ENCODE results near the gene WWOX. TPM values are rescaled to one million over a fixed set of nuclear protein-coding genes. Genes with fewer than 3 reads are reported as not detected.
A peak's percentile ranks its signal among the peaks of the same experiment; 100 is the strongest.

The WWOX gene
- polyA plus RNA-seq, 1 donor from 2014 or later: 25.6 TPM

GRCh38 chr16:79167893-79168292, 1068.4 kb downstream of the WWOX start:
- Histone ChIP-seq H3K9me3 (ENCODE audit: low read length) (peaks cover 3% of the 10 kb centered on the region), H3F3A (ENCODE audit: insufficient read depth, low read length, poor library complexity, severe bottlenecking) (no peaks in the 10 kb centered on the region), H3K79me2 (replicated peaks; ENCODE audit: insufficient read depth, low read length) (no peaks in the 10 kb centered on the region), H3K4me3 (ENCODE audit: low read length) (no peak overlapping the region), H3K36me3 (ENCODE audit: insufficient read depth, low read length) (no peaks in the 10 kb centered on the region), H3K9ac (ENCODE audit: low read length) (no peak overlapping the region), H4K20me1 (ENCODE audit: insufficient read depth) (no peaks in the 10 kb centered on the region), H3K27me3 (ENCODE audit: insufficient read depth, low read depth, low read length) (no peaks in the 10 kb centered on the region), H3K9me2 (ENCODE audit: insufficient read depth, low read length) (no peaks in the 10 kb centered on the region), H3K27ac (ENCODE audit: low read length) (no peak overlapping the region), H3K4me2 (ENCODE audit: low read length) (no peak overlapping the region), H2AFZ (ENCODE audit: low read depth, low read length) (no peak overlapping the region)
- TF ChIP-seq, protein P1, sequence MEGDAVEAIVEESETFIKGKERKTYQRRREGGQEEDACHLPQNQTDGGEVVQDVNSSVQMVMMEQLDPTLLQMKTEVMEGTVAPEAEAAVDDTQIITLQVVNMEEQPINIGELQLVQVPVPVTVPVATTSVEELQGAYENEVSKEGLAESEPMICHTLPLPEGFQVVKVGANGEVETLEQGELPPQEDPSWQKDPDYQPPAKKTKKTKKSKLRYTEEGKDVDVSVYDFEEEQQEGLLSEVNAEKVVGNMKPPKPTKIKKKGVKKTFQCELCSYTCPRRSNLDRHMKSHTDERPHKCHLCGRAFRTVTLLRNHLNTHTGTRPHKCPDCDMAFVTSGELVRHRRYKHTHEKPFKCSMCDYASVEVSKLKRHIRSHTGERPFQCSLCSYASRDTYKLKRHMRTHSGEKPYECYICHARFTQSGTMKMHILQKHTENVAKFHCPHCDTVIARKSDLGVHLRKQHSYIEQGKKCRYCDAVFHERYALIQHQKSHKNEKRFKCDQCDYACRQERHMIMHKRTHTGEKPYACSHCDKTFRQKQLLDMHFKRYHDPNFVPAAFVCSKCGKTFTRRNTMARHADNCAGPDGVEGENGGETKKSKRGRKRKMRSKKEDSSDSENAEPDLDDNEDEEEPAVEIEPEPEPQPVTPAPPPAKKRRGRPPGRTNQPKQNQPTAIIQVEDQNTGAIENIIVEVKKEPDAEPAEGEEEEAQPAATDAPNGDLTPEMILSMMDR (IDR thresholded peaks at IDR 0.05; ENCODE audit: poor library complexity, severe bottlenecking): no peak
- TF ChIP-seq EZH2 (IDR thresholded peaks at IDR 0.05; ENCODE audit: borderline replicate concordance, insufficient read depth, low read length, poor library complexity, severe bottlenecking) (no peak), POLR2AphosphoS5 (IDR thresholded peaks at IDR 0.05) (no peak), RAD21 (conservative IDR thresholded peaks at IDR 0.05) (no peak), EP300 (conservative IDR thresholded peaks at IDR 0.05; ENCODE audit: poor library complexity, severe bottlenecking) (no peak), TAF1 (IDR thresholded peaks at IDR 0.05; ENCODE audit: low read depth) (no peak), MXI1 (conservative IDR thresholded peaks at IDR 0.05; ENCODE audit: poor library complexity, severe bottlenecking) (no peak), SMC3 (conservative IDR thresholded peaks at IDR 0.05; ENCODE audit: poor library complexity) (no peak)
- TF ChIP-seq, protein P2, sequence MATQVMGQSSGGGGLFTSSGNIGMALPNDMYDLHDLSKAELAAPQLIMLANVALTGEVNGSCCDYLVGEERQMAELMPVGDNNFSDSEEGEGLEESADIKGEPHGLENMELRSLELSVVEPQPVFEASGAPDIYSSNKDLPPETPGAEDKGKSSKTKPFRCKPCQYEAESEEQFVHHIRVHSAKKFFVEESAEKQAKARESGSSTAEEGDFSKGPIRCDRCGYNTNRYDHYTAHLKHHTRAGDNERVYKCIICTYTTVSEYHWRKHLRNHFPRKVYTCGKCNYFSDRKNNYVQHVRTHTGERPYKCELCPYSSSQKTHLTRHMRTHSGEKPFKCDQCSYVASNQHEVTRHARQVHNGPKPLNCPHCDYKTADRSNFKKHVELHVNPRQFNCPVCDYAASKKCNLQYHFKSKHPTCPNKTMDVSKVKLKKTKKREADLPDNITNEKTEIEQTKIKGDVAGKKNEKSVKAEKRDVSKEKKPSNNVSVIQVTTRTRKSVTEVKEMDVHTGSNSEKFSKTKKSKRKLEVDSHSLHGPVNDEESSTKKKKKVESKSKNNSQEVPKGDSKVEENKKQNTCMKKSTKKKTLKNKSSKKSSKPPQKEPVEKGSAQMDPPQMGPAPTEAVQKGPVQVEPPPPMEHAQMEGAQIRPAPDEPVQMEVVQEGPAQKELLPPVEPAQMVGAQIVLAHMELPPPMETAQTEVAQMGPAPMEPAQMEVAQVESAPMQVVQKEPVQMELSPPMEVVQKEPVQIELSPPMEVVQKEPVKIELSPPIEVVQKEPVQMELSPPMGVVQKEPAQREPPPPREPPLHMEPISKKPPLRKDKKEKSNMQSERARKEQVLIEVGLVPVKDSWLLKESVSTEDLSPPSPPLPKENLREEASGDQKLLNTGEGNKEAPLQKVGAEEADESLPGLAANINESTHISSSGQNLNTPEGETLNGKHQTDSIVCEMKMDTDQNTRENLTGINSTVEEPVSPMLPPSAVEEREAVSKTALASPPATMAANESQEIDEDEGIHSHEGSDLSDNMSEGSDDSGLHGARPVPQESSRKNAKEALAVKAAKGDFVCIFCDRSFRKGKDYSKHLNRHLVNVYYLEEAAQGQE (IDR thresholded peaks at IDR 0.05; ENCODE audit: borderline replicate concordance): no peak

DNA sequence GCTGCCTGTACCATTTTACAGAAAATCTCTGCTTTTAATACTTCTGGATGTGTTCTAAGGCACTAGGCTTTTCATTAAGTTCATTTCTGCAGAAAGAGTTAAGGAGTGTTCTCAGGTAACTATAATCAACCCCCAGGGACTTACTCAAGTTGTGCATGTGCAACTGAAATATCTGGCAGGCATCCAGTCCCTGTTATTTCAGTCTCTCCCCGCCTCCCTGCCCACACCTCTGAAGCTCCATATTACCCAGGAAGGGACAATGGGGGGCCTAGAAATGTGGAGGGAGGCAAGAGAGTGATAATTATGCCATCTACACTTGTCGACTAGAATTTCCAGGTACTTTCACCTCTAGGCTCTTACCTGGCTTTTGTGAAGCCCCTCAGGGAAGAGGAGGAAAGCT, 1068.9 kb downstream of the WWOX start:
- Histone ChIP-seq H2AFZ (ENCODE audit: low read depth, low read length) (no peak overlapping the region), H3K9ac (ENCODE audit: low read length) (no peak overlapping the region), H4K20me1 (ENCODE audit: insufficient read depth) (no peaks in the 10 kb centered on the region), H3K9me2 (ENCODE audit: insufficient read depth, low read length) (no peaks in the 10 kb centered on the region), H3K27ac (ENCODE audit: low read length) (no peak overlapping the region), H3K27me3 (ENCODE audit: insufficient read depth, low read depth, low read length) (no peaks in the 10 kb centered on the region), H3K9me3 (ENCODE audit: low read length) (peaks cover 3% of the 10 kb centered on the region), H3F3A (ENCODE audit: insufficient read depth, low read length, poor library complexity, severe bottlenecking) (no peaks in the 10 kb centered on the region), H3K79me2 (replicated peaks; ENCODE audit: insufficient read depth, low read length) (no peaks in the 10 kb centered on the region), H3K36me3 (ENCODE audit: insufficient read depth, low read length) (no peaks in the 10 kb centered on the region), H3K4me3 (ENCODE audit: low read length) (no peak overlapping the region), H3K4me2 (ENCODE audit: low read length) (no peak overlapping the region)
- TF ChIP-seq SMC3 (conservative IDR thresholded peaks at IDR 0.05; ENCODE audit: poor library complexity): no peak

DNA sequence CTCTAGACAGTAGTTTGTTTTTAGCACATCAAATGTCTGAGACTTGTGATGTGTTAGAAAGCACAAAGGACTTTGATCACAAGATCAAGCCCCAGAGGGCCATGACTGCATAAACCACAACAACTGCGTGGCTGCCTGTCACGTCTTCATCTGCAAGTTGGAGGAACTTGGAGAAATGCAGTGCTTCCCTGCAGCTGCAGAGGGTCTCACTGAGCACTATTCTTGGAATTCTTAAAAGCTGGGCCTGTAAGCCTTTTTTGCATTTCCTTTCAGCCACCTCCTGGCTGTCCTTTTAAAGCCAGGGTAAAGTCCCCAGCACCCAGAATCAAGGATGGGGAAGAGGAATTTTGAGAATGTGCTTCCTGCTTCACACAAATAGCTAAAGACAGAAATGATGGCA, 1069.8 kb downstream of the WWOX start:
- Histone ChIP-seq H3K9ac (ENCODE audit: low read length) (no peak overlapping the region), H3K36me3 (ENCODE audit: insufficient read depth, low read length) (no peaks in the 10 kb centered on the region), H3K27ac (ENCODE audit: low read length) (no peak overlapping the region), H3K4me3 (ENCODE audit: low read length) (no peak overlapping the region), H3K9me2 (ENCODE audit: insufficient read depth, low read length) (no peaks in the 10 kb centered on the region), H3K27me3 (ENCODE audit: insufficient read depth, low read depth, low read length) (no peaks in the 10 kb centered on the region), H4K20me1 (ENCODE audit: insufficient read depth) (no peaks in the 10 kb centered on the region), H3F3A (ENCODE audit: insufficient read depth, low read length, poor library complexity, severe bottlenecking) (no peaks in the 10 kb centered on the region), H3K4me2 (ENCODE audit: low read length) (no peak overlapping the region), H3K9me3 (ENCODE audit: low read length) (peaks cover 3% of the 10 kb centered on the region), H3K79me2 (replicated peaks; ENCODE audit: insufficient read depth, low read length) (no peaks in the 10 kb centered on the region), H2AFZ (ENCODE audit: low read depth, low read length) (no peak overlapping the region)
- TF ChIP-seq RAD21 (conservative IDR thresholded peaks at IDR 0.05) (no peak), EZH2 (IDR thresholded peaks at IDR 0.05; ENCODE audit: borderline replicate concordance, insufficient read depth, low read length, poor library complexity, severe bottlenecking) (no peak), TAF1 (IDR thresholded peaks at IDR 0.05; ENCODE audit: low read depth) (no peak), EP300 (conservative IDR thresholded peaks at IDR 0.05; ENCODE audit: poor library complexity, severe bottlenecking) (no peak), MXI1 (conservative IDR thresholded peaks at IDR 0.05; ENCODE audit: poor library complexity, severe bottlenecking) (no peak), SMC3 (conservative IDR thresholded peaks at IDR 0.05; ENCODE audit: poor library complexity) (no peak)
- TF ChIP-seq, protein P1 (IDR thresholded peaks at IDR 0.05; ENCODE audit: poor library complexity, severe bottlenecking): peak; percentile 20

Measured in neural cell (in vitro differentiated cells).